GM12891 (cell line): Measurements from ENCODE around the gene PDZRN4.

Experiments
- POLR2A ChIP-seq: IDR thresholded peaks from 2 replicates; pipeline ENCODE4 v1.6.1; 2011; ENCODE audit warnings: low read depth, low read length, control low read depth
- POLR2AphosphoS5 ChIP-seq: IDR thresholded peaks from 2 replicates; pipeline ENCODE4 v1.6.1; 2011; ENCODE audit warnings: low read depth, low read length, control low read depth
- TAF1 ChIP-seq: IDR thresholded peaks from 2 replicates; pipeline ENCODE4 v1.6.1; 2011; ENCODE audit warnings: low read depth, low read length, control low read depth

DNA sequence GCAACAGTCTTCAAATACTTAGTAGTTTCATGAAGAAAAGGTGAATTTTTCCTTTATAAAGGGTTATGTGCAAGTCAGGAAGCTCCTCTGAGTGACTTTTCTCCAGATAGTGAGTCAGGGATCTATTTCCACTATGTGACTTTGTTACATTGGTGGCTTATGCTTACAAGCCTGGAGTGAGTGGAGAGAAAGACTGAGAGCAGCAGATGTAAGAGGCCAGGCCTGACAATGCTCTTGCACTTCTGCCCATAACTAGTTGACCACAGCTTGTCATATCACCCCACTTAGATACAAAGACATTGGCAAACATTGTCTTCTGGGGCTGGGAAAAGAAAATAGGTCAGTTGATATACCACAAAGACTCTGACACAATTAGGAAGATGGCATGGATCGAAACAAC, 236.5 kb downstream of the PDZRN4 start:
- TF ChIP-seq POLR2A: no peak
- no peak for TF ChIP-seq TAF1
- TF ChIP-seq POLR2AphosphoS5: no peak
